HG02571 (cell line): Measurements from ENCODE around the gene TAS1R2.

Source experiments
- ATAC-seq: cut with Tn5 transposase; IDR thresholded peaks from one replicate; pipeline ENCODE4 v1.9.1; 2021; ENCODE audit warnings: mild to moderate bottlenecking, moderate library complexity; ENCODE audit not compliant: unreplicated experiment

The TAS1R2 gene

GRCh38 chr1:18803851-18804250 is 55.6 kb downstream of the TAS1R2 start:
- no peak for ATAC-seq

- no peak for ATAC-seq
Measured at GRCh38 chr1:18803151-18803791, 56.2 kb downstream of the TAS1R2 start.

- ATAC-seq, result no peak
Measured at GRCh38 chr1:18802231-18802630, 57.2 kb downstream of the TAS1R2 start.

- no peak for ATAC-seq
Measured at GRCh38 chr1:18800258-18800657, 59.2 kb downstream of the TAS1R2 start.

GRCh38 chr1:18799454-18799853 is 60.0 kb downstream of the TAS1R2 start:
- no peak for ATAC-seq

GRCh38 chr1:18798946-18799345 is 60.5 kb downstream of the TAS1R2 start:
- ATAC-seq, result no peak

- ATAC-seq, result no peak
Measured at GRCh38 chr1:18798533-18798932, 60.9 kb downstream of the TAS1R2 start.

GRCh38 chr1:18796950-18797349 is 62.5 kb downstream of the TAS1R2 start:
- ATAC-seq, result no peak

- no peak for ATAC-seq
Measured at GRCh38 chr1:18795002-18795689, 64.3 kb downstream of the TAS1R2 start.

GRCh38 chr1:18794561-18794960 is 64.9 kb downstream of the TAS1R2 start:
- ATAC-seq, result no peak

GRCh38 chr1:18794051-18794450 is 65.4 kb downstream of the TAS1R2 start:
- no peak for ATAC-seq

- ATAC-seq, result no peak
Measured at GRCh38 chr1:18793164-18793563, 66.3 kb downstream of the TAS1R2 start.

GRCh38 chr1:18792747-18793146 is 66.7 kb downstream of the TAS1R2 start:
- ATAC-seq, result no peak
